ENCODE data around the gene MEIOSIN.

MEIOSIN gene

DNA sequence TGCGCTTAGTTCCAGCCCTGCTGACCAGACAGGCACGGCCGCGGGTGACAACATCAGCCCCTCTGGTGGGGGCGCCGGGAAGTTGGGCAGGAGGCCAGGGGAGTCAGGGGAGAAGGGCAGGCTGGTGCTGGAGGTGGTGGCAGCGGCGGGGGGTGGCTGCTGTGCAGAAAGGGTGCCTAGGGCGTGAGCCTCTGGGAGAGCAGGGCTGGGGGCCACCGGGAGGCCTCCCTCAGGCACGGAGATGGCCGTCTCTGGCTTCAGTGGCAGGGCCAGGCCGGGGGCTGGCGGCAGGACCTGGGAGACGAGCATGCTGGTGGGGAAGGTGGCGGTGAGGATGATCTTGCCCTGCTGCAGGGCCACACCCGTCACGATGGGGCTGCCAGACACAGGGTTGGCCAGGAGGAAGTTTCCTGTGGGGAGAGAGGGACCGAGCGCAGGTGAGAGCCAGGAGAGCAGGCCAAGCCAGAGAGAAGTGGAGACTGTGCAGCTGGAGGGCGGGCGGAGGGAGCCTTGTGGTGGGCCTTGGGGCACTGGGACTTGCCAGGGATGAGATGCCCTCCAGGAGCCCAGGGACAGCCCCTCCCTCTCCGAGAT, 32.6 kb downstream of the MEIOSIN start:
- DNase-seq = no peak

GRCh38 chr19:45766296-45766868, 33.1 kb downstream of the MEIOSIN start:
- no peak for DNase-seq

DNA sequence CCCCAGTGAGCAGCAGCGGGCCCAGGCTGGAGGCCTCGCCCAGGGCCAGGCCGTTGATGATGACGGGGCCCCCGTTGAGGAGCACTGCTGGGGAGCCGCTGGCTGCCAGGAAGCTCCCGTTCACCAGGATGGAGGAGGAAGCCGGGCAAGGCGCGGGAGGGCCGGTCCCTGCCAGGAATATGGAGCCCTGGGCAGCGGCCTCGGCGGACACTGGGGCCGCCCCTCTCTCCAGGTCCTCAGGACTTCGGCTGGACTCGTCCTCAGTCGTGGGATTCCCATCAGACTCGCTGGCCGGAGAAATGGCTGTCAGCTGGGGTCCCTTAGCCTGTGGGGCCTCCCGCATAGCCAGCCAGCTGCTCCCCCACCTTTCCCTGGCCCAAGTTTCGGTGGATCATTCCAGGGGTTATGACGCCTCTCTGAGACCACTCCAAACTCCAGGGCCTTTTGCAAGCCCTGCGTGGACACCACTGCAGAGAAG, 33.7 kb downstream of the MEIOSIN start:
- no peak for DNase-seq

GRCh38 chr19:45767410-45767880, 34.2 kb downstream of the MEIOSIN start:
- no peak for DNase-seq

- DNase-seq = no peak
Observed at GRCh38 chr19:45767881-45768654, 34.8 kb downstream of the MEIOSIN start.

GRCh38 chr19:45768655-45768983, 35.4 kb downstream of the MEIOSIN start:
- DNase-seq = peak; percentile 36 to 46

DNA sequence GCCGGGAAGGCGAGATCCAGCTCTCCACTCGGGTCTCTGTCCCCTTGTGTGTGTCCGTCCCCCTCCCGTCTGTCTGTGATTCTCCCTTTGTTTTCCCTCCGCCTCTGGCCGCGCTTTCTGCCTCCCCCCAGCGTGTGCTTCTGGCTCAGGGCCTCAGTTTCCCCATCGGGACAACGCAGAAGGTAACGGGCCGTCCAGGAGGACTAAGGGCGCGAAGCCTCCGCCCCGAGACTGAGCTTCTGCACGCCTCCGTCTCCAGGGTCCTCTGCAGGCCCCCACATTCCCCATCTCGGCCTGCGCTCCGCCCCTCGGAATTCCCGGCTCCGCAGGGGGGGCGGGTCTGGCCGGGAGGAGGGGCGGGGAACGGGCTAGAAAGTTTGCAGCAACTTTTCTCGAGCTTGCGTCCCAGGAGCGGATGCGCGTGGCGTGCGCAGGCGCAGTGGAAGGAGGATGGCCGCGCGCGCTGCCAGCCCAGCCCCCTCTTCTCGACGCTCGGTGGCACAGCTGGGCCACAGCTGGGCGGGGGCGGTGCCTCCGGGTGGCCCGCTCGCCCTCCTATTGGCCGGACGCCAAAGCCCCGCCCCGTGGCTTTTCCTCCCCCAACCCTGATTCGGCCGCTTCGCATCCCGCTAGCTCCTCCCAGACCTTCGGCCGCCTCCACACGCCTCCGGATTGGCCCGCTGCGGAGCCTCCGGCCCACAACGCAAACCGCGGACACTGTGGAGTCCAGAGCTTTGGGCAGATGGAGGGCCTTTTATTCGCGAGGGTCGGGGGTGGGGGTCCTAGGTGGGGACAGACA, 35.9 kb downstream of the MEIOSIN start, which contains the start of gene SIX5:
Gene SIX5 (minus strand): TSS at position 269 of the 799 bp plus-strand sequence. CDS start 408 bp downstream, outside the sequence.
- peak; percentile 96 to 97 for DNase-seq

DNA sequence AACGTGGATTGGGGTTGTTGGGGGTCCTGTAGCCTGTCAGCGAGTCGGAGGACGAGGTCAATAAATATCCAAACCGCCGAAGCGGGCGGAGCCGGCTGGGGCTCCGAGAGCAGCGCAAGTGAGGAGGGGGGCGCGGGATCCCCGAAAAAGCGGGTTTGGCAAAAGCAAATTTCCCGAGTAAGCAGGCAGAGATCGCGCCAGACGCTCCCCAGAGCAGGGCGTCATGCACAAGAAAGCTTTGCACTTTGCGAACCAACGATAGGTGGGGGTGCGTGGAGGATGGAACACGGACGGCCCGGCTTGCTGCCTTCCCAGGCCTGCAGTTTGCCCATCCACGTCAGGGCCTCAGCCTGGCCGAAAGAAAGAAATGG, 36.6 kb downstream of the MEIOSIN start:
- peak in 1 of 2 donors; percentile 66 for DNase-seq

GRCh38 chr19:45770192-45771101, 37.2 kb downstream of the MEIOSIN start:
- peak; percentile 91 for DNase-seq

DNA sequence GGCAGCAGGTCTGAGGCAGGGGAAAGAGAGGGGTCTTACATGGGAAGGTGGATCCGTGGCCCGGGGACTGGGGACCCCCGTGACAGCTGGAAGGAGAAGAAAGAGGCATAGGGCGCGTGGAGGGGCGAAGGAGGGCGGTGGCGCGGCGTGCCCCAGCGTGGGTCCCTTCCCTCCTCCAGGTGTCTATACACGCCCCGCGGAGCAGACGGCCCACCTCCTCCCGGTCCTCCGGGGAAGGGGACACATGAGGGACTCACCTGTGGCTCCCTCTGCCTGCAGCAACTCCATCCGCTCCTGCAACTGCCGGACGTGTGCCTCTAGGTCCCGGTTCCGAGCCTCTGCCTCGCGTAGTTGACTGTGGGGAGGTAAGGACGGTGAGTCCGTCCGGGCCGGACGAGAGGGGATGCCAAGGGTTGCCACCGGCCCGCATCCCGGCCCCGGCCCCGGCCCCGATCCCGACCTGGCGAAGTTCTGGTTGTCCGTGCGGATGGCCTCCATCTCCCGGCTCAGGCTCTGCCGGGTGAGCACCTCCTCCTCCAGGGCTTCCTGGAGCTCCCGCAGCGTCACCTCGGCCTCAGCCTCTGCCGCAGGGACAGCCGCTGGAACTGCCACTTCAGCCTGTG, 38.2 kb downstream of the MEIOSIN start:
- DNase-seq = no peak

GRCh38 chr19:45772130-45772840, 39.0 kb downstream of the MEIOSIN start:
- no peak for DNase-seq

GRCh38 chr19:45772912-45773311, 39.7 kb downstream of the MEIOSIN start:
- no peak for DNase-seq

DNA sequence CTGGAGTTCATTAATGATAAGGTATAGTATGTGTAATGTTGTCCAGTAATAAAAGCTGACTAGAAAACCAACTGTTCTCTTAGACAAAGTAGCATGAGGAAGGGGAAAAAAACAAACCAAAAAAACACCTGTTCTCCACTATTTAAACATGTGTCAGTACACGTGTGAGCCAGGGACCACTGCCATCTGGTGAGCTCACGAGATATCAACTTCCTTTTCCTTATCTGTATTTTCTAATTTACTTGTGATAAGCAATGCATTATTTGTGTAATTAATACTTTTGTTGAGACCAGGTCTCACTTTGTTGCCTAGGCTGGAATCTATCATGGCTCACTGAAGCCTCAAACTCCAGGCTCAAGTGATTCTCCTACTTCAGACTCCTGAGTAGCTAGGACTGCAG, 40.1 kb downstream of the MEIOSIN start:
- DNase-seq = no peak

- DNase-seq = no peak
Observed at GRCh38 chr19:45774765-45775164, 41.5 kb downstream of the MEIOSIN start.

GRCh38 chr19:45777395-45777961, 44.2 kb downstream of the MEIOSIN start:
- DNase-seq = no peak

DNA sequence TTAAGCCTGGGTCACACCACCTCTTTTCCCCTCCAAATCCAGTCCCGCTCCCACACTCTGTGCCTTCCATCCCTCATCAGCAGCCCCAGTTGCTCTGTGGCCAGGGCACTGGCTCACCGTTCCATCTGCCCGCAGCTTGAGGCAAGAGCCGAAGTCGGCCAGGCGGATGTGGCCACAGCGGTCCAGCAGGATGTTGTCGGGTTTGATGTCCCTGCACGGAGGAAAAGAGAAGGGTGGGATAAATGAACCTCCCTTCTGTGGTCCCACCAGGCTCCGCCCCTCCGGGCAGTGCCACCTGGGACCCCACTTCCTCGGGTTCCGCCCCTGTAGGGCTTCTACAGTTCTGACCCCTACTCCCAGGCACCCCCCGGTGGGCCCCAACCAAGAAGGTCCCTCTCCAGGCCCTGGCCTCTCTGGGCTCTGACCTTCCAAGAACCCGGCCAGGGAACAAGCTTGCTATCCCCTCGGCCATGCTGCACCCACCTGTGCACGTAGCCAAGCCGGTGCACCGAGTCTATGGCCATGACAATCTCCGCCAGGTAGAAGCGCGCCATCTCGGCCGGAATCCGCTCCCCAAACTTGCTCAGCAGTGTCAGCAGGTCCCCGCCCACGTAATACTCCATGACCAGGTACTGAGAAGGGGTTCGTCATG, 44.9 kb downstream of the MEIOSIN start:
- DNase-seq = no peak

DNA sequence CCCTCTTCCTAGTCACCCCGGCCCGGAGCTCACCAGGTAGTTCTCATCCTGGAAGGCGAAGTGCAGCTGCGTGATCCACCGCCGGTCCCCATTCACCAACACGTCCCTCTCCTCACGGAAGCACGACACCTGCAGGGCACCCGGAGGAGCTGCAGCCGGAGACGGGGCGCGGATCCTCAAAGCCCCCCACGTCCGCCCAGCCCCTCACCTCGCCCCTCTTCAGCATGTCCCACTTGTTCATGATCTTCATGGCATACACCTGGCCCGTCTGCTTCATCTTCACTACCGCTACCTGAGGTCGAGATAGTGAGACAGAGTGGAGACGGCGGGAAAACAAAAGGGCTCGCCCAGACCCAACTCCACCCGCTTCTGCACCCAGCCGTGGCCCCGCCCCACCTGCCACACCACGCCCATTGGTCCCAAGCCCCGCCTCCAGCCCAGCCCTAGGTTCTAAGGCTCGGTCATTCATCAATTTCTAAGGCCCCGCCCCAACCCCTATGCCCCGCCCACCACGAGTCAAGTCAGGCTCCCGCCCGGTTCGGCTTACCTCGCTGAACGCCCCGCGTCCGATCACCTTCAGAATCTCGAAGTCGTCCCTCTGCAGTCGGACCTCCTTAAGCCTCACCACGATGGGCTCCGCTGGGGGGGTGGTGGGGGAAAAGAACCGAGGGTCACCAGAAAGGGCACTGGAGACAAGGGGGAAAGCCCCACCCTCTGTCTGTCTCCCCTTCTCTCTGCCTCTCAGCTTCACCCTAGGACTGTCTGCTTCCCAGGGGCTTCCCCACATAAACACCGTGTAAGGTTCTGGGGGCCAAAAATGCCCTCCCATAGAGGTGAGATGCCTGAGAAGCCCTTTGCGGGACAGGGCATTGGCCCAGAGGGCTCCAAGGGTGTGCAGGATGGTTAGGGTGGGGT, 46.2 kb downstream of the MEIOSIN start:
- peak; percentile 87 to 89 for DNase-seq

- no peak for DNase-seq
Observed at GRCh38 chr19:45780146-45780447, 46.9 kb downstream of the MEIOSIN start.
